HepG2 (cell line): Measurements from ENCODE around the gene POMGNT2. TPM values are rescaled to one million over a fixed set of nuclear protein-coding genes. Genes with fewer than 3 reads are reported as not detected.

Experiments used
- ATAC-seq: fragments of 200-7000 bp; cut with Tn5 transposase; 3 replicates; pipeline ENCODE4 v1.9.1; 2020; ENCODE audit warnings: mild to moderate bottlenecking, moderate library complexity
- BruUV-seq: library from RNA; stranded (reverse); fragments of 400-500 nt; replicated peaks from 2 replicates; lab custom pipeline; 2021; lab: Mats Ljungman, UMichigan
- CTCF ChIA-PET: fragments of 300-600 bp; formaldehyde crosslinking; extraction: SDS; loops from one replicate; lab custom pipeline; 2021; ENCODE audit warnings: low total read pairs, inconsistent platforms, low intra/inter-chr PET ratio; lab: Yijun Ruan, JAX
- POLR2A ChIA-PET: fragments of 350-600 bp; sonication (Branson Sonifier 250); formaldehyde crosslinking; loops from one replicate; lab custom pipeline; 2020; ENCODE audit warnings: antibody characterized with exemption, inconsistent platforms; lab: Yijun Ruan, JAX
- DNase-seq: peaks from one replicate; pipeline ENCODE4 v3.0.0-alpha.2; 2015; ENCODE audit warnings: low spot score
- FAIRE-seq: peaks from 3 replicates; lab custom pipeline; 2011; peaks lifted over from hg19 to GRCh38; lab: Jason Lieb, UNC
- H2AFZ ChIP-seq: one replicate; pipeline ENCODE4 v1.6.1; 2011; ENCODE audit warnings: low read length, inconsistent platforms
- H3K27ac ChIP-seq: fragments of 300-600 bp; 3 replicates; pipeline ENCODE4 v1.8.0; 2011; ENCODE audit warnings: mixed run types, mild to moderate bottlenecking, mixed read lengths, low read length, inconsistent platforms; ENCODE audit not compliant: insufficient read depth; ENCODE audit errors: extremely low read length
- H3K27me3 ChIP-seq, 2 experiments: fragments of 200-600 bp in 1 of 2; 2 replicates in 1 of 2; 3 replicates in 1 of 2; pipeline versions ENCODE4 v1.6.0 to v1.8.0; 2011; ENCODE audit warnings: low read length in 2 of 2, mild to moderate bottlenecking in 2 of 2, moderate library complexity in 2 of 2, inconsistent platforms in 1 of 2; ENCODE audit not compliant: insufficient read depth in 2 of 2, control insufficient read depth in 1 of 2
- H3K36me3 ChIP-seq, 2 experiments: fragments of 200-600 bp in 1 of 2; replicated peaks in 1 of 2; 2 replicates in 1 of 2; 3 replicates in 1 of 2; pipeline versions ENCODE4 v1.5.1 to v1.8.0; 2011; ENCODE audit warnings: low read length in 2 of 2, inconsistent platforms in 1 of 2; ENCODE audit not compliant: insufficient read depth in 2 of 2, control insufficient read depth in 1 of 2
- H3K4me1 ChIP-seq: 2 replicates; pipeline ENCODE4 v1.5.1; 2012; ENCODE audit warnings: low read length, inconsistent platforms; ENCODE audit not compliant: insufficient read depth
- H3K4me2 ChIP-seq: 2 replicates; pipeline ENCODE4 v1.6.0; 2011; ENCODE audit warnings: low read depth, low read length, inconsistent platforms
- H3K4me3 ChIP-seq, 3 experiments: fragments of 200-600 bp in 1 of 3; sonication (generic), shearing (Covaris generic) in 1 of 3; replicated peaks in 1 of 3; 2 replicates each; pipeline ENCODE4 v1.5.1; 2011 to 2016; ENCODE audit warnings: low read length in 3 of 3, inconsistent platforms in 2 of 3, low read depth in 2 of 3, mild to moderate bottlenecking in 2 of 3, control low read depth in 1 of 3, mixed read lengths in 1 of 3; ENCODE audit not compliant: insufficient read depth in 1 of 3
- H3K79me2 ChIP-seq: one replicate; pipeline ENCODE4 v1.6.1; 2011; ENCODE audit warnings: low read length, inconsistent platforms; ENCODE audit not compliant: insufficient read depth
- H3K9ac ChIP-seq: 2 replicates; pipeline ENCODE4 v1.6.0; 2011; ENCODE audit warnings: mild to moderate bottlenecking, low read depth, low read length, inconsistent platforms; ENCODE audit not compliant: insufficient read depth
- H3K9me3 ChIP-seq: 2 replicates; pipeline ENCODE4 v1.5.1; 2012; ENCODE audit warnings: mild to moderate bottlenecking, low read length
- H4K20me1 ChIP-seq: 2 replicates; pipeline ENCODE4 v1.6.0; 2011; ENCODE audit warnings: inconsistent platforms, mild to moderate bottlenecking, low read length, moderate library complexity; ENCODE audit not compliant: insufficient read depth
- BORCS8-MEF2B ChIP-seq: sonication (generic); formaldehyde crosslinking; IDR thresholded peaks from 2 replicates; pipeline ENCODE4 v1.8.0; 2022; ENCODE audit warnings: mild to moderate bottlenecking, missing genetic modification reagents
- CBX5 ChIP-seq: sonication (generic); formaldehyde crosslinking; IDR thresholded peaks from 2 replicates; pipeline ENCODE4 v1.4.0; 2020; ENCODE audit warnings: missing genetic modification reagents, borderline replicate concordance
- NFYC ChIP-seq: IDR thresholded peaks from 2 replicates; pipeline ENCODE4 v1.6.1; 2016; ENCODE audit warnings: missing genetic modification reagents, missing compliant biosample characterization
- REXO4 ChIP-seq: sonication (generic); formaldehyde crosslinking; IDR thresholded peaks from 2 replicates; pipeline ENCODE4 v1.8.0; 2022; ENCODE audit warnings: missing genetic modification reagents, mild to moderate bottlenecking, borderline replicate concordance
- SMARCC2 ChIP-seq: fragments of 450-650 bp; IDR thresholded peaks from 2 replicates; pipeline ENCODE4 v1.6.1; 2017; ENCODE audit warnings: antibody characterized with exemption, mild to moderate bottlenecking
- TCF7L2 ChIP-seq: IDR thresholded peaks from 2 replicates; pipeline ENCODE4 v1.6.1; 2011; ENCODE audit warnings: mild to moderate bottlenecking, low read depth, low read length, moderate library complexity
- ZBTB7B ChIP-seq: sonication (generic); formaldehyde crosslinking; IDR thresholded peaks from 2 replicates; pipeline ENCODE4 v1.4.0; 2020; ENCODE audit warnings: missing genetic modification reagents
- ZFP1 ChIP-seq: IDR thresholded peaks from 2 replicates; pipeline ENCODE4 v1.6.1; 2016
- ZMAT3 ChIP-seq: sonication (generic); formaldehyde crosslinking; conservative IDR thresholded peaks from 2 replicates; pipeline ENCODE4 v1.7.0; 2021; ENCODE audit warnings: missing genetic modification reagents
- ZNF407 ChIP-seq: sonication (generic); formaldehyde crosslinking; IDR thresholded peaks from one replicate; pipeline ENCODE4 v1.5.1; 2020; ENCODE audit warnings: mild to moderate bottlenecking, missing genetic modification reagents; ENCODE audit errors: not compliant biosample characterization
- ZNF747 ChIP-seq: sonication (generic); formaldehyde crosslinking; IDR thresholded peaks from 2 replicates; pipeline ENCODE4 v1.8.1; 2023; ENCODE audit warnings: missing genetic modification reagents, mild to moderate bottlenecking, borderline replicate concordance
- ZNF775 ChIP-seq: sonication (generic); formaldehyde crosslinking; IDR thresholded peaks from 2 replicates; pipeline ENCODE4 v1.4.0; 2020; ENCODE audit warnings: missing genetic modification reagents, mild to moderate bottlenecking, moderate library complexity, borderline replicate concordance
- WGBS: methylation state at CpG from one replicate; pipeline ENCODE4 v1.1.6; 2017; ENCODE audit warnings: low lambda C conversion rate; 5-methylcytosine and 5-hydroxymethylcytosine counted together
- in situ Hi-C: cut with HindIII; loops from 2 replicates; pipeline ENCODE4 v1.10.0; 2017; ENCODE audit warnings: low pct_unique_long_range_greater_than_20kb; ENCODE audit not compliant: extremely low pct_ligation_motif_present
- intact Hi-C: fragments of 100-400 bp; cut with micrococcal nuclease; formaldehyde crosslinking; loops from one replicate; pipeline ENCODE4 v1.10.0; 2022; ENCODE audit not compliant: unreplicated experiment
- polyA plus RNA-seq, 8 experiments: library from polyadenylated mRNA; depleted of rRNA in 3 of 8; stranded (reverse) in 7 of 8; unstranded in 1 of 8; fragments of >200 nt; fragmentation: Illumina TruSeq in 4 of 8; extraction: Trizol in 4 of 8; gene quantifications; 2 replicates each; pipeline versions ENCODE4 v1.2.1 to v1.2.3, GENCODE V29; 2011 to 2016; ENCODE audit warnings: low read depth in 4 of 8, missing spikeins in 1 of 8, mixed read lengths in 1 of 8; ENCODE audit not compliant: insufficient read depth in 1 of 8
- total RNA-seq, 5 experiments: library from RNA; depleted of rRNA; stranded (reverse); fragments of >200 nt; fragmentation: Illumina TruSeq; extraction: Trizol; gene quantifications; 2 replicates each; pipeline ENCODE4 v1.2.3, GENCODE V29; 2016; ENCODE audit warnings: low read depth in 1 of 5
- TF ChIP-seq, protein P1 (sequence below): sonication (generic); formaldehyde crosslinking; IDR thresholded peaks from 2 replicates; pipeline ENCODE4 v1.5.0; 2020; ENCODE audit warnings: missing genetic modification reagents

The POMGNT2 gene
- total and polyA plus RNA-seq, 2 of the 13 experiments (the other 11 are each of a cell fraction or from before 2014, with no cell fraction given), result 10.5 to 12.4 TPM

GRCh38 chr3:43046583-43046982, 59.3 kb downstream of the POMGNT2 start:
- intact Hi-C loops, result no loop called here
- no peak overlapping the region for H3K4me3 ChIP-seq
- H3K27me3 ChIP-seq, result no peaks in the 10 kb centered on the region
- H3K36me3 ChIP-seq, result no peaks in the 10 kb centered on the region
- CTCF ChIA-PET, result no interaction called here
- no peak for DNase-seq
- no peak overlapping the region for H3K4me2 ChIP-seq
- H4K20me1 ChIP-seq, result no peaks in the 10 kb centered on the region
- no peak overlapping the region for H2AFZ ChIP-seq
- no peak overlapping the region for H3K27ac ChIP-seq
- BruUV-seq, result no TSS peak
- H3K9ac ChIP-seq, result no peak overlapping the region
- TF ChIP-seq, protein P1, sequence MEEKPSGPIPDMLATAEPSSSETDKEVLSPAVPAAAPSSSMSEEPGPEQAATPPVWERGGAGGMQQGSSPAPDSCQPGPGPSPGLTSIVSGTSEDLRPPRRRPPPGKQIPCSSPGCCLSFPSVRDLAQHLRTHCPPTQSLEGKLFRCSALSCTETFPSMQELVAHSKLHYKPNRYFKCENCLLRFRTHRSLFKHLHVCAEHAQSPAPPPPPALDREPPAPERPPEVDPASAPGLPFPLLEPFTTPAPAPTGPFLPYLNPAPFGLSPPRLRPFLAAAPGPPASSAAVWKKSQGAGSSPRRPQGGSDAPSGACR (CRISPR knock-in tag), result no peak
- TF ChIP-seq BORCS8-MEF2B (no peak), ZNF747 (CRISPR knock-in tag) (no peak), ZFP1 (CRISPR knock-in tag) (no peak), ZBTB7B (CRISPR knock-in tag) (no peak), CBX5 (CRISPR knock-in tag) (no peak), SMARCC2 (no peak), ZNF407 (CRISPR knock-in tag) (no peak), TCF7L2 (no peak), NFYC (no peak), ZNF775 (CRISPR knock-in tag) (no peak), REXO4 (CRISPR knock-in tag) (no peak), ZMAT3 (CRISPR knock-in tag) (no peak)
- in situ Hi-C loops, result no loop called here
- no peak for FAIRE-seq
- WGBS, result 0% methylated on average over 1 of the region's 1 CpG
- H3K4me1 ChIP-seq, result no peaks in the 10 kb centered on the region
- 0 out of 2 replicates have a peak, but pooled peaks cover 5% of the 10 kb centered on the region for H3K9me3 ChIP-seq
- no peaks in the 10 kb centered on the region for H3K79me2 ChIP-seq
- POLR2A ChIA-PET, result no interaction called here
- no peak for ATAC-seq
